ENCODE results near the gene GABBR2. TPM values are rescaled to one million over a fixed set of nuclear protein-coding genes. Genes with fewer than 3 reads are reported as not detected.

GABBR2 gene
- total RNA-seq, 1 donor from 2014 or later = 0.84 TPM

DNA sequence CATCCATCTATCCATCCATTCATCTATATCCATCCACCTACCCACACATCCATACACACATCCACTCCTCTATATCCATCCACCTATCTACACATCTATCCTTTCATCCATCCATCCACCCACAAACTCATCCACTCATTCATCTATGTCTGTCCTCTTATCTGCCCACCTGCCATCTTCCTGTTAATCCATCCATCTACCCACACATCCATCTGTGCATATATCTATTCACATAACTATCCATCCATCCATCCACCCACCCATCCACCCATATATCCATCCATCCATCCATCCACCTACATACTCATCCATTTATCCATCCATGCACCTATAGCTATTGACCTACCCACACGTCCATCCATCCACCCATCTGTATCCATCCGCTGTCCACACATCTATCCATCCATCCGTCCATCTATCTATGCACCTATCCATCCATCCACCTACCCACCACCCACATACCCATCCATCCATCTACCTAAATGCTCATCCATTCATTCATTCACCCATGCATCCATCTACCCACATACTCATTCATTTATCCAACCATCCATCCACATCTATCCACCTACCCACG, 271.2 kb downstream of the GABBR2 start:
- TF ChIP-seq, protein P1, sequence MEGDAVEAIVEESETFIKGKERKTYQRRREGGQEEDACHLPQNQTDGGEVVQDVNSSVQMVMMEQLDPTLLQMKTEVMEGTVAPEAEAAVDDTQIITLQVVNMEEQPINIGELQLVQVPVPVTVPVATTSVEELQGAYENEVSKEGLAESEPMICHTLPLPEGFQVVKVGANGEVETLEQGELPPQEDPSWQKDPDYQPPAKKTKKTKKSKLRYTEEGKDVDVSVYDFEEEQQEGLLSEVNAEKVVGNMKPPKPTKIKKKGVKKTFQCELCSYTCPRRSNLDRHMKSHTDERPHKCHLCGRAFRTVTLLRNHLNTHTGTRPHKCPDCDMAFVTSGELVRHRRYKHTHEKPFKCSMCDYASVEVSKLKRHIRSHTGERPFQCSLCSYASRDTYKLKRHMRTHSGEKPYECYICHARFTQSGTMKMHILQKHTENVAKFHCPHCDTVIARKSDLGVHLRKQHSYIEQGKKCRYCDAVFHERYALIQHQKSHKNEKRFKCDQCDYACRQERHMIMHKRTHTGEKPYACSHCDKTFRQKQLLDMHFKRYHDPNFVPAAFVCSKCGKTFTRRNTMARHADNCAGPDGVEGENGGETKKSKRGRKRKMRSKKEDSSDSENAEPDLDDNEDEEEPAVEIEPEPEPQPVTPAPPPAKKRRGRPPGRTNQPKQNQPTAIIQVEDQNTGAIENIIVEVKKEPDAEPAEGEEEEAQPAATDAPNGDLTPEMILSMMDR (IDR thresholded peaks at IDR 0.05) = no peak

GRCh38 chr9:98432960-98433359, 275.8 kb downstream of the GABBR2 start:
- Histone ChIP-seq H3K4me1 (peaks cover 18% of the 10 kb centered on the region), H3K4me3 (no peak overlapping the region), H3K9me3 (no peaks in the 10 kb centered on the region), H3K36me3 (no peaks in the 10 kb centered on the region), H3K27ac (no peak overlapping the region), H3K27me3 (no peaks in the 10 kb centered on the region)
- intact Hi-C loops (cut with DNase I) = no loop called here
- ATAC-seq = no peak
- TF ChIP-seq, protein P1 (IDR thresholded peaks at IDR 0.05) = no peak
- no peak for DNase-seq

More for the DNA sequence above, 271.2 kb downstream of the GABBR2 start:
- Histone ChIP-seq H3K4me1 (no peaks in the 10 kb centered on the region), H3K4me3 (no peak overlapping the region), H3K27me3 (no peaks in the 10 kb centered on the region), H3K27ac (no peak overlapping the region), H3K36me3 (no peaks in the 10 kb centered on the region), H3K9me3 (no peaks in the 10 kb centered on the region)
- ATAC-seq (no peak), DNase-seq (no peak)
- intact Hi-C loops (cut with DNase I) = no loop called here

- intact Hi-C loops (cut with DNase I) = no loop called here
- no peaks in the 10 kb centered on the region for H3K9me3 ChIP-seq
- no peaks in the 10 kb centered on the region for H3K27me3 ChIP-seq
- H3K36me3 ChIP-seq = no peaks in the 10 kb centered on the region
- no peak for ATAC-seq
- peaks cover 18% of the 10 kb centered on the region for H3K4me1 ChIP-seq
- TF ChIP-seq, protein P1 (IDR thresholded peaks at IDR 0.05) = no peak
- no peak for DNase-seq
- no peak overlapping the region for H3K27ac ChIP-seq
- H3K4me3 ChIP-seq = no peak overlapping the region
Observed at GRCh38 chr9:98432134-98432533, 276.6 kb downstream of the GABBR2 start.

GRCh38 chr9:98430535-98431292, 278.0 kb downstream of the GABBR2 start:
- Histone ChIP-seq H3K4me1 (peaks cover 18% of the 10 kb centered on the region), H3K27ac (peak overlapping the region; percentile 8), H3K9me3 (no peaks in the 10 kb centered on the region), H3K4me3 (no peak overlapping the region), H3K36me3 (no peaks in the 10 kb centered on the region), H3K27me3 (no peaks in the 10 kb centered on the region)
- TF ChIP-seq, protein P1 (IDR thresholded peaks at IDR 0.05) = no peak
- no peak for DNase-seq
- intact Hi-C loops (cut with DNase I) = no loop called here
- peak; percentile 86 for ATAC-seq

- DNase-seq = no peak
- intact Hi-C loops (cut with DNase I) = no loop called here
- no peak overlapping the region for H3K4me3 ChIP-seq
- no peaks in the 10 kb centered on the region for H3K9me3 ChIP-seq
- H3K27me3 ChIP-seq = no peaks in the 10 kb centered on the region
- peaks cover 18% of the 10 kb centered on the region for H3K4me1 ChIP-seq
- peak overlapping the region; percentile 42 for H3K27ac ChIP-seq
- TF ChIP-seq, protein P1 (IDR thresholded peaks at IDR 0.05) = no peak
- ATAC-seq = peak; percentile 61
- H3K36me3 ChIP-seq = no peaks in the 10 kb centered on the region
Observed at GRCh38 chr9:98429613-98430012, 279.1 kb downstream of the GABBR2 start.
